ENCODE measurements around the gene BCL11B.

Gene BCL11B

GRCh38 chr14:99128185-99128584 is 143.8 kb downstream of the BCL11B start:
- H3K4me1 ChIP-seq (ENCODE audit: control insufficient read depth in 1 of 2, insufficient read depth in 1 of 2, low read depth in 1 of 2, low read length in 1 of 2) = peaks cover 0 to 27% of the 10 kb centered on the region in 2 experiments
- H3K27ac ChIP-seq = no peak overlapping the region
- no peak overlapping the region for H3K4me3 ChIP-seq (ENCODE audit: low read depth in 1 of 2, low read length in 1 of 2)
- no peaks in the 10 kb centered on the region for H3K27me3 ChIP-seq
- no peak for TF ChIP-seq CTCF (IDR thresholded peaks at IDR 0.05)
- no peaks in the 10 kb centered on the region for H3K36me3 ChIP-seq
- H3K9me3 ChIP-seq = no peaks in the 10 kb centered on the region

GRCh38 chr14:99127651-99128167 is 144.3 kb downstream of the BCL11B start:
- Histone ChIP-seq H3K27me3 (no peaks in the 10 kb centered on the region), H3K27ac (no peak overlapping the region), H3K9me3 (no peaks in the 10 kb centered on the region), H3K36me3 (no peaks in the 10 kb centered on the region), H3K4me3 (ENCODE audit: low read depth in 1 of 2, low read length in 1 of 2) (no peak overlapping the region), H3K4me1 (ENCODE audit: control insufficient read depth in 1 of 2, insufficient read depth in 1 of 2, low read depth in 1 of 2, low read length in 1 of 2) (peaks cover 0 to 27% of the 10 kb centered on the region in 2 experiments)
- TF ChIP-seq CTCF (IDR thresholded peaks at IDR 0.05) = no peak

- Histone ChIP-seq H3K9me3 (no peaks in the 10 kb centered on the region), H3K36me3 (no peaks in the 10 kb centered on the region), H3K4me3 (ENCODE audit: low read depth in 1 of 2, low read length in 1 of 2) (no peak overlapping the region), H3K4me1 (ENCODE audit: control insufficient read depth in 1 of 2, insufficient read depth in 1 of 2, low read depth in 1 of 2, low read length in 1 of 2) (peaks cover 0 to 27% of the 10 kb centered on the region in 2 experiments), H3K27me3 (no peaks in the 10 kb centered on the region), H3K27ac (no peak overlapping the region)
- TF ChIP-seq CTCF (IDR thresholded peaks at IDR 0.05) = no peak
These were observed 146.2 kb downstream of the BCL11B start for GRCh38 chr14:99125616-99126431.

- no peak overlapping the region for H3K27ac ChIP-seq
- no peaks in the 10 kb centered on the region for H3K9me3 ChIP-seq
- TF ChIP-seq CTCF (IDR thresholded peaks at IDR 0.05) = no peak
- no peak overlapping the region for H3K4me3 ChIP-seq (ENCODE audit: low read depth in 1 of 2, low read length in 1 of 2)
- H3K36me3 ChIP-seq = no peaks in the 10 kb centered on the region
- H3K4me1 ChIP-seq (ENCODE audit: control insufficient read depth in 1 of 2, insufficient read depth in 1 of 2, low read depth in 1 of 2, low read length in 1 of 2) = peaks cover 0 to 27% of the 10 kb centered on the region in 2 experiments
- peaks cover 6% of the 10 kb centered on the region for H3K27me3 ChIP-seq
These were observed 146.9 kb downstream of the BCL11B start for GRCh38 chr14:99125113-99125512.

- Histone ChIP-seq H3K4me1 (ENCODE audit: control insufficient read depth in 1 of 2, insufficient read depth in 1 of 2, low read depth in 1 of 2, low read length in 1 of 2) (peaks cover 0 to 27% of the 10 kb centered on the region in 2 experiments), H3K9me3 (no peaks in the 10 kb centered on the region), H3K4me3 (ENCODE audit: low read depth in 1 of 2, low read length in 1 of 2) (no peak overlapping the region), H3K27me3 (peaks cover 11% of the 10 kb centered on the region), H3K27ac (no peak overlapping the region), H3K36me3 (no peaks in the 10 kb centered on the region)
- TF ChIP-seq CTCF (IDR thresholded peaks at IDR 0.05) = no peak
These were observed 147.4 kb downstream of the BCL11B start for GRCh38 chr14:99124482-99125105.

All from neutrophil (primary cell).